ENCODE results near the gene CD48.
"Not testable (repeated sequence)": the region's sequence is repeated elsewhere in the genome, so short reads cannot be mapped to it uniquely, and the experiment has no call there.

DNA sequence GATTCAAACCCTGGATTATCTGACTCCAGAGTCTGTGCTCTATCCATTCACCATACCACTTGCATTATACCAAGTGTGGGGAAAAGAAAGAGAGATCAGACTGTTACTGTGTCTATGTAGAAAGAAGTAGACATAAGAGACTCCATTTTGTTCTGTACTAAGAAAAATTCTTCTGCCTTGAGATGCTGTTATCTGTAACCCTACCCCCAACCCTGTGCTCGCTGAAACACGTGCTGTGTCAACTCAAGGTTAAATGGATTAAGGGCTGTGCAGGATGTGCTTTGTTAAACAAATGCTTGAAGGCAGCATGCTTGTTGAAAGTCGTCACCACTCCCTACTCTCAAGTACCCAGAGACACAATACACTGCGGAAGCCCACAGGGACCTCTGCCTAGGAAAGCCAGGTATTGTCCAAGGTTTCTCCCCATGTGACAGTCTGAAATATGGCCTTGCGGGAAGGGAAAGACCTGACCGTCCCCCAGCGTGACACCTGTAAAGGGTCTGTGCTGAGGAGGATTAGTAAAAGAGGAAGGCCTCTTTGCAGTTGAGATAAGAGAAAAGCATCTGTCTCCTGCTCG, 59.5 kb downstream of the CD48 start:
- TF ChIP-seq, protein P1, sequence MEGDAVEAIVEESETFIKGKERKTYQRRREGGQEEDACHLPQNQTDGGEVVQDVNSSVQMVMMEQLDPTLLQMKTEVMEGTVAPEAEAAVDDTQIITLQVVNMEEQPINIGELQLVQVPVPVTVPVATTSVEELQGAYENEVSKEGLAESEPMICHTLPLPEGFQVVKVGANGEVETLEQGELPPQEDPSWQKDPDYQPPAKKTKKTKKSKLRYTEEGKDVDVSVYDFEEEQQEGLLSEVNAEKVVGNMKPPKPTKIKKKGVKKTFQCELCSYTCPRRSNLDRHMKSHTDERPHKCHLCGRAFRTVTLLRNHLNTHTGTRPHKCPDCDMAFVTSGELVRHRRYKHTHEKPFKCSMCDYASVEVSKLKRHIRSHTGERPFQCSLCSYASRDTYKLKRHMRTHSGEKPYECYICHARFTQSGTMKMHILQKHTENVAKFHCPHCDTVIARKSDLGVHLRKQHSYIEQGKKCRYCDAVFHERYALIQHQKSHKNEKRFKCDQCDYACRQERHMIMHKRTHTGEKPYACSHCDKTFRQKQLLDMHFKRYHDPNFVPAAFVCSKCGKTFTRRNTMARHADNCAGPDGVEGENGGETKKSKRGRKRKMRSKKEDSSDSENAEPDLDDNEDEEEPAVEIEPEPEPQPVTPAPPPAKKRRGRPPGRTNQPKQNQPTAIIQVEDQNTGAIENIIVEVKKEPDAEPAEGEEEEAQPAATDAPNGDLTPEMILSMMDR (IDR thresholded peaks at IDR 0.05; ENCODE audit: borderline replicate concordance, extremely low read depth, low read length, poor library complexity, severe bottlenecking): not testable (repeated sequence)
- TF ChIP-seq EZH2 (IDR thresholded peaks at IDR 0.05; ENCODE audit: borderline replicate concordance, low read depth, low read length, severe bottlenecking): not testable (repeated sequence)

Data from DND-41 (cell line).